Esophagus (tissue), 2 donors: ENCODE results near the gene DNAJB8. TPM values are rescaled to one million over a fixed set of nuclear protein-coding genes. Genes with fewer than 3 reads are reported as not detected.
A peak's percentile ranks its signal among the peaks of the same experiment; 100 is the strongest.

Source experiments
- H3K27ac ChIP-seq, 2 donors: one replicate each; pipeline ENCODE4 v1.5.1; 2013; ENCODE audit warnings: low read depth in 2 of 2, mild to moderate bottlenecking in 2 of 2, inconsistent platforms in 1 of 2, low read length in 1 of 2, moderate library complexity in 1 of 2
- H3K27me3 ChIP-seq, 2 donors: one replicate each; pipeline ENCODE4 v1.6.1; 2013; ENCODE audit warnings: low read length in 2 of 2, control low read depth in 1 of 2, mild to moderate bottlenecking in 1 of 2; ENCODE audit not compliant: insufficient read depth in 2 of 2, control insufficient read depth in 1 of 2
- H3K36me3 ChIP-seq, 2 donors: one replicate each; pipeline ENCODE4 v1.6.1; 2013; ENCODE audit warnings: low read length in 1 of 2; ENCODE audit not compliant: control insufficient read depth in 2 of 2, insufficient read depth in 2 of 2
- H3K4me1 ChIP-seq, 2 donors: one replicate each; pipeline ENCODE4 v1.6.1; 2013; ENCODE audit warnings: low read length in 1 of 2; ENCODE audit not compliant: control insufficient read depth in 2 of 2, insufficient read depth in 2 of 2
- H3K4me3 ChIP-seq, 2 donors: one replicate each; pipeline ENCODE4 v1.5.1; 2013; ENCODE audit warnings: low read length in 2 of 2, mild to moderate bottlenecking in 2 of 2, low read depth in 1 of 2, moderate library complexity in 1 of 2
- H3K9me3 ChIP-seq, 2 donors: one replicate each; pipeline ENCODE4 v1.6.1; 2013; ENCODE audit warnings: mild to moderate bottlenecking in 2 of 2, low read depth in 1 of 2, low read length in 1 of 2, moderate library complexity in 1 of 2; ENCODE audit not compliant: control insufficient read depth in 2 of 2, insufficient read depth in 1 of 2
- WGBS, 2 donors: extraction: QIAGEN DNeasy Blood & Tissue Kit; methylation state at CpG; one replicate each; pipeline ENCODE4 v1.1.7; 2013; 5-methylcytosine and 5-hydroxymethylcytosine counted together
- polyA plus RNA-seq, 2 donors: library from polyadenylated mRNA; stranded (reverse); fragments of 200-250 nt; gene quantifications; one replicate each; pipeline ENCODE4 v1.2.3, GENCODE V29; 2013
- donor health status: healthy with polysubstance abuse.
- donor health status: Bipolar disorder and iron deficiency.

Gene DNAJB8
- polyA plus RNA-seq, 2 donors: not detected

DNA sequence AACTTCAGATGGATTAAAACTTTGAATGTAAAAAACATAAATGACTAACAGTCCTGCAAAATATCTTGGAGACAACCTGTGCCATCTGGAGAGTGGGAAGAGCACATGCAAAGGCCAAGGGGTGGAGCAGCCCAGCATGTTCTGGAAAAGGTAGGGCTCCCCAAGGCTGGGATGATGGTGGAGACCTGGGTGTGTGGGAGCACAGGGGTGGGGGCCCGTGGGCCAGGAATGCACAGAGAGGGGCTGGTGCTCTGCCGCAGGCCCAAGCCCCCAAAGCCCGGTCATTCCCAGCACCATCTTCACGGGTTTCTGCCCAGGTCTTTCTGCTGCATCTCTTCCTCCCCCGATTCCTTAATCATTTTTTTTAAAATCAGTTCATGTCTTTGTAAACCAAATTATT is 36.0 kb upstream of the DNAJB8 start:
- H3K36me3 ChIP-seq: no peaks in the 10 kb centered on the region
- no peaks in the 10 kb centered on the region for H3K9me3 ChIP-seq
- H3K27me3 ChIP-seq: peaks cover 5 to 6% of the 10 kb centered on the region in 2 donors
- no peaks in the 10 kb centered on the region for H3K4me1 ChIP-seq
- WGBS, 2 donors: 84 to 89% methylated on average over 5 of the region's 5 CpGs
- no peak overlapping the region for H3K27ac ChIP-seq
- no peak overlapping the region for H3K4me3 ChIP-seq

DNA sequence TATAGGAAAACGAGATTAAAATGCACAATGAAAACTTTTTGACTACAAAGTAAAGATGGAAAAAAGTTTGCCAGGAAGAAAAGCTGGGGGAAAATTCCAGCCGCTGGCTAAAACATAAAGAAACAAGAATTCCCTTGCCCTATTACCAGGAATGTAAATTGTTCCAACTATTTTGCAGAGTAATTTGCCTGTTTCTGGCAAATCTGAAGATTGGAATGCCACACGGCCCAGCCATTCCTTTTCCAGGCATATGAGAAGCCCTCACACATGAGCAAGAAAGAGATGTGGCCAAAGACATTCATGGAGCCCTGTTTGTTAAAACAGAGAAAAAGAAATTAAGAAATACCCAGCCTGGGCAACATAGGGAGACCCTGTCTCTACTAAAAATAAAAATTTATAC is 34.7 kb upstream of the DNAJB8 start:
- Histone ChIP-seq H3K27me3 (peaks cover 10 to 15% of the 10 kb centered on the region in 2 donors), H3K36me3 (no peaks in the 10 kb centered on the region), H3K27ac (no peak overlapping the region), H3K9me3 (no peaks in the 10 kb centered on the region), H3K4me3 (no peak overlapping the region), H3K4me1 (peaks cover 7 to 9% of the 10 kb centered on the region in 2 donors)
- 70 to 72% methylated on average over 3 of the region's 3 CpGs for WGBS, 2 donors

DNA sequence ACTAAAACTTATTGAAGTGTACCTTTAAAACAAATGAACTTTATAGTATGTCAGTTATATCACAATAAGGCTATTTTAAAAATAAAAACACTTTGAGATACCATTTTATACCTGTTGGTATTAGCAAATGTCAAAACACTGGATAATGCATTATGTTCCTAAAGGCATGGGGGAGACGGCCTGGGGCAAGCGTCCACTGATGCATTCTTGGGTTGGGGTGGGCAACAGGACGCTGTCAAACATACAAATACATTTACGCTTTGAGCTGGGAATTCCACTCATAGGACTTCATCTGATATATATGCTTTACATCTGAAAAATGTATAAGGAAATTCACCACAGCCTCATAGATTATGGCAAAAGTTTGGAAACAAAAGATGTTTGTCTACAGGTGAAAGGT is 33.9 kb upstream of the DNAJB8 start:
- peaks cover 12 to 18% of the 10 kb centered on the region in 2 donors for H3K27me3 ChIP-seq

DNA sequence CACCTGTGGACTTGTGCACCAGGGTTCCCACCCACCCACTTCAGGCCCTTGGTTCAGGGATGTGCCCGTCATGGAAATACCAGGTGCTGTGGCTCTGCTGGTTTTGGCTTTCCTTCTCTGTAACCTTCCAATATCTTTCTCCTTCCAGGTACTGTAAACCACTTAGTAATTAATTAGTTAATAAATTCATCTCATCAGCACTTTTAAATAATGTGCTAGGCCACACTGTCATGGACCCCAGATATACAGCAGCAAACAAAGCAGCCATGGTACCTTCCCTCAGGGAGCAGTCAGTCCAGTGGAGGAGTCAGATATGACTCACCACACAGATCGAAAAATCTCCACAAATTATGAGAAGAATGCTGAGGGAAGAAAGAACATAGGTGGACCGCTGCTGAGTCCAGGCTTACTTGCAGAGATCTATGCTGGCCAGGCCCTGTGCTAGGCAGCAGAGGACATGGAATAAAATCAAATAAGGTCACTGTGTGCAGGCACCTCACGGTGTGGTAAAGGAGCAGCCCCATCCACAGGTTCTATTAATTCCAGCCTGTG is 33.1 kb upstream of the DNAJB8 start:
- 75 to 85% methylated on average over 4 of the region's 4 CpGs for WGBS, 2 donors
- H3K9me3 ChIP-seq: no peaks in the 10 kb centered on the region

More for the DNA sequence above, 33.9 kb upstream of the DNAJB8 start:
- H3K27ac ChIP-seq: no peak overlapping the region
- H3K4me3 ChIP-seq: no peak overlapping the region
- H3K4me1 ChIP-seq: peaks cover 7 to 9% of the 10 kb centered on the region in 2 donors
- no peaks in the 10 kb centered on the region for H3K9me3 ChIP-seq
- no peaks in the 10 kb centered on the region for H3K36me3 ChIP-seq
- WGBS, 2 donors: 83 to 90% methylated on average over 4 of the region's 4 CpGs

DNA sequence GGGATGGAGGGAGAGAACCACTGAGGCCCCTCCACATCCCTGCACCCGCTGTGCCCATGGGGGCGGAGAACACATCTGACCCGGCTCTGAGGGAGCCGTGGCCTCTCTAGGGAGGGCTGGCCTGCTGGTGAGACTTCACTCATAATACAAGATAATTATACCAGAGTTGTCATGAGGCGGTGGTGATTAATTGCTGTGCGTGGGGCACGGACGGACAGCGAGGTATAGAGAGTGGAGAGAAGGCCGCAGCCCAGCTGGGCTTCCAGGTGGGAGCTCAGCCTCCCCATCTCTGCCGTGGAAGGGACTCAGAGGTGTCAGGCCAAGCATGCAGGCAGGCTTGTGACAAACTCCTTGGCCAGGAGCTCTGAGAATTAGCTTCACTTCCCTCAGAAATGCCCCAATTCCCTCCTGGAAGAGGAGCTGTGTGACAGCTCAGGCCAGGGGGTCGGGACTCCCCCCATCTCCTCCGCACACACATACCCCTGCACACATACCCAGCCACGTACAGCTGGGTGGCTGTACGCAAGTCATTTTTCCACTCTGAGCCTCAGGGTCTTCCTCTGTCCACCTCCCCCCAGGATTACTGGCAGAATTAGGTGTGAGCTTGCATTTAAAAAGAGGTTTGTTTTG is 32.3 kb upstream of the DNAJB8 start:
- no peak overlapping the region for H3K4me3 ChIP-seq
- no peak overlapping the region for H3K27ac ChIP-seq
- 69 to 70% methylated on average over 15 of the region's 15 CpGs for WGBS, 2 donors
- H3K27me3 ChIP-seq: peaks cover 16 to 18% of the 10 kb centered on the region in 2 donors
- H3K9me3 ChIP-seq: no peaks in the 10 kb centered on the region
- no peaks in the 10 kb centered on the region for H3K36me3 ChIP-seq
- peaks cover 7 to 9% of the 10 kb centered on the region in 2 donors for H3K4me1 ChIP-seq

More for the DNA sequence above, 33.1 kb upstream of the DNAJB8 start:
- peaks cover 7 to 9% of the 10 kb centered on the region in 2 donors for H3K4me1 ChIP-seq
- no peak overlapping the region for H3K27ac ChIP-seq
- H3K4me3 ChIP-seq: no peak overlapping the region
- no peaks in the 10 kb centered on the region for H3K36me3 ChIP-seq
- peaks cover 16 to 18% of the 10 kb centered on the region in 2 donors for H3K27me3 ChIP-seq

DNA sequence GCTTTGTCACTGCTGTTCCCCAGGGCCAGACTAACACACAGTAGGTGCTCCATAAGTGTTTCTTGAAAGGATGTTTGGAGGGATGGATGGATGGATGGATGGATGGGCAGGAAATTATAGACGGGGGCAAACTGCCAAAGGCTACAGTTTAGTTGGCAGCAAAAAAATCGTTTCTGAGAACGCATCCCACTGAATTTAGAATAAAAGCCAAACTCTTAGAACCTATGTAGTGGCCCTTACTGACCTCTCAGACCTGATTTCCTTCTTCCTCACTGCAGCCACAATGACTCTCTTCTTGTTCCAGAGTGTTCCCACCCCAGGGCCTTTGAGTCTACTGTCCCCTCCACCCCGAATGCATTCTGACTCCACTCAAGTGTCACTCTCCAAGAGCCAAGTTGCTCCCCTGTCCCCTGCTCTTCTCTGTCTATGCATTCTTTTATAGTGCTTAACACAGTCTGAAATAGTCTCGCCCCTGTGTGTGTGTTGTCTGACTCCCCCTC is 31.5 kb upstream of the DNAJB8 start:
- no peaks in the 10 kb centered on the region for H3K36me3 ChIP-seq
- no peak overlapping the region for H3K27ac ChIP-seq
- WGBS, 2 donors: 30 to 31% methylated on average over 5 of the region's 5 CpGs
- H3K9me3 ChIP-seq: no peaks in the 10 kb centered on the region
- H3K27me3 ChIP-seq: peaks cover 22% of the 10 kb centered on the region in 2 donors
- H3K4me3 ChIP-seq: peak overlapping the region in 1 of 2 donors; percentile 51
- peaks cover 7 to 9% of the 10 kb centered on the region in 2 donors for H3K4me1 ChIP-seq

GRCh38 chr3:128497305-128498126 is 30.8 kb upstream of the DNAJB8 start:
- 4% methylated on average over 77 of the region's 77 CpGs for WGBS, 2 donors
- Histone ChIP-seq H3K27ac (no peak overlapping the region), H3K27me3 (peaks cover 24 to 28% of the 10 kb centered on the region in 2 donors), H3K9me3 (no peaks in the 10 kb centered on the region), H3K4me1 (peaks cover 9 to 12% of the 10 kb centered on the region in 2 donors), H3K36me3 (no peaks in the 10 kb centered on the region), H3K4me3 (peak overlapping the region; percentile 33 to 51)

GRCh38 chr3:128496602-128497304 is 30.1 kb upstream of the DNAJB8 start:
- peak overlapping the region in 1 of 2 donors; percentile 51 for H3K4me3 ChIP-seq

DNA sequence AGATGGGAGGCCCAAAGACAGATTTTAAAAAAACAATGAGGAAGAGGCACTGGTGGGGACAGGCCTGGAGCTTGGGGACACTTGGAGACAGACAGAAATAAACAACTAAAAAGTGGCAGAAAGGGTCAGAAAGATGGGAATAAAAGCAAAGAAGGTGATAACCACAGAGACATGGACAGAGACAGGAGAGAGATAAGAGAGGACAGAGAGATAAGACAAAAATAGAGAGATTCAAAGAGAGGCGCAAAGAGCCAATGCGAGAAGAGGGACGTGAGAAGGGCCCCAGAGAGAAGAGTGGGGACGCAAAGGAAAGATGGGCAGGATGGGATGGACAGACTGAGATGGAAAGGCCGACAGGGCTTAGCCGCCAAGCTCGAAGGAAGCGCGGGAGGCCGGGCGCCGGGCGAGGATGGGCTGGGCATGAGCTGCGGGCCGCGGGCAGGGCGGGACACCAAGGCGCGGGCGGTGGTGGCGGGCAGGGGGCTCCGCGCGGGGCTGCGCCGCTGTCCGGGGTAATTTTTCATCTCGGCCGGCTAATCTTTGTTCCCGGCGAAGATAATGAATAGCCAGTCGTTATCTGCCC is 29.4 kb upstream of the DNAJB8 start:
- Histone ChIP-seq H3K4me1 (peaks cover 11 to 12% of the 10 kb centered on the region in 2 donors), H3K27me3 (peaks cover 24 to 40% of the 10 kb centered on the region in 2 donors), H3K27ac (no peak overlapping the region)

More at GRCh38 chr3:128496602-128497304, 30.1 kb upstream of the DNAJB8 start:
- Histone ChIP-seq H3K9me3 (peaks cover 0 to under 1% of the 10 kb centered on the region in 2 donors), H3K36me3 (no peaks in the 10 kb centered on the region), H3K27me3 (peaks cover 24 to 34% of the 10 kb centered on the region in 2 donors), H3K4me1 (peaks cover 10 to 12% of the 10 kb centered on the region in 2 donors), H3K27ac (no peak overlapping the region)
- 26 to 27% methylated on average over 45 of the region's 45 CpGs for WGBS, 2 donors

More for the DNA sequence above, 29.4 kb upstream of the DNAJB8 start:
- Histone ChIP-seq H3K36me3 (no peaks in the 10 kb centered on the region), H3K4me3 (no peak overlapping the region), H3K9me3 (peaks cover 0 to 2% of the 10 kb centered on the region in 2 donors)
- 51 to 54% methylated on average over 32 of the region's 32 CpGs for WGBS, 2 donors
